Measurements from ENCODE around the gene NPS. TPM values are rescaled to one million over a fixed set of nuclear protein-coding genes. Genes with fewer than 3 reads are reported as not detected.

NPS gene
- total RNA-seq, 2 donors from 2014 or later: not detected

DNA sequence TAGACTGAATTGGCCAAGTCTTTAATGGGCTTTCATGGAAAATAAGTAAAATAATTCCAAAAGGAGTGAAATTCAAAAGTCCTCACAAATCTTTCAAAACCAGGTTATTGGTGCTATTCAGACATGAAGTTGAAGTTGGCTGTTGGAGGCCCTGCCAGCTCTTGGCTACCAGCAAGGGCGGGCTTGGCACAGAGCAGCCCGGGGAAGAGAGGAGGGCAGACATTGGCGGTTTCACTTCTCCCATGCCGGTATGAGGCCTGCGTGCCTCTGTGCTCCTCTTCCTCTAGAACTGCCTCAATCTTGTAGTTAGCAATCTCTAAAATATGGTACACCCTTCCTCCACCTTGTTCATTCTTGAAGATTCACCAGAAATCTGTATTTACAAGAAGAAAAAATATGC is 16.4 kb upstream of the NPS start:
- no peak for DNase-seq (ENCODE audit: low spot score)
- H3K27ac ChIP-seq: no peak overlapping the region
- no peaks in the 10 kb centered on the region for H3K9me3 ChIP-seq
- no peak overlapping the region for H3K4me3 ChIP-seq
- no peaks in the 10 kb centered on the region for H3K36me3 ChIP-seq
- no peaks in the 10 kb centered on the region for H3K27me3 ChIP-seq
- TF ChIP-seq, protein P1, sequence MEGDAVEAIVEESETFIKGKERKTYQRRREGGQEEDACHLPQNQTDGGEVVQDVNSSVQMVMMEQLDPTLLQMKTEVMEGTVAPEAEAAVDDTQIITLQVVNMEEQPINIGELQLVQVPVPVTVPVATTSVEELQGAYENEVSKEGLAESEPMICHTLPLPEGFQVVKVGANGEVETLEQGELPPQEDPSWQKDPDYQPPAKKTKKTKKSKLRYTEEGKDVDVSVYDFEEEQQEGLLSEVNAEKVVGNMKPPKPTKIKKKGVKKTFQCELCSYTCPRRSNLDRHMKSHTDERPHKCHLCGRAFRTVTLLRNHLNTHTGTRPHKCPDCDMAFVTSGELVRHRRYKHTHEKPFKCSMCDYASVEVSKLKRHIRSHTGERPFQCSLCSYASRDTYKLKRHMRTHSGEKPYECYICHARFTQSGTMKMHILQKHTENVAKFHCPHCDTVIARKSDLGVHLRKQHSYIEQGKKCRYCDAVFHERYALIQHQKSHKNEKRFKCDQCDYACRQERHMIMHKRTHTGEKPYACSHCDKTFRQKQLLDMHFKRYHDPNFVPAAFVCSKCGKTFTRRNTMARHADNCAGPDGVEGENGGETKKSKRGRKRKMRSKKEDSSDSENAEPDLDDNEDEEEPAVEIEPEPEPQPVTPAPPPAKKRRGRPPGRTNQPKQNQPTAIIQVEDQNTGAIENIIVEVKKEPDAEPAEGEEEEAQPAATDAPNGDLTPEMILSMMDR (IDR thresholded peaks at IDR 0.05): no peak
- H3K4me1 ChIP-seq: peaks cover 0 to 2% of the 10 kb centered on the region in 2 donors

- Histone ChIP-seq H3K9me3 (no peaks in the 10 kb centered on the region), H3K4me3 (no peak overlapping the region), H3K27me3 (no peaks in the 10 kb centered on the region), H3K4me1 (no peaks in the 10 kb centered on the region), H3K27ac (no peak overlapping the region), H3K36me3 (no peaks in the 10 kb centered on the region)
- no peak for DNase-seq (ENCODE audit: low spot score)
- TF ChIP-seq, protein P1 (IDR thresholded peaks at IDR 0.05): no peak
Observed at GRCh38 chr10:127534074-127534473, 15.0 kb upstream of the NPS start.

DNA sequence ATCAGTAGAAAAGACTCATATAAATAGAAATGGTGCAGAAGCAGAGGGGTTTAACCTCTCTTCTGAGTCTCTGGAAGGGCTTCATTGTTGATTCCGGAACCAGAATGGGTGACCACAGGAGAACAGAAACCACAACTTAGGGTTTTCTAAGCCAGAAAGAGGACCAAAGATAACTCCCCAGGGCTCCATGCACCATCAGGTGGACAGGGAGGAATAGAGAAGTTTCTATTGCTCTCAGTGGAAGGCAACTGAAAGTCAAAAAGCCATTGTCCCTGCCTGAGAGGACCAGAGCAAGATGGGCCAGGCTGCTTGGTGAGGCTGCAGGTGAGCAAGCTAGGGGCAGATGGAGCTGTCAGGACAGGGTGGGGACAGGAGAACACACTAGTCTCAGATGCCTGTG is 14.6 kb upstream of the NPS start:
- Histone ChIP-seq H3K36me3 (no peaks in the 10 kb centered on the region), H3K27ac (no peak overlapping the region), H3K4me3 (no peak overlapping the region), H3K4me1 (no peaks in the 10 kb centered on the region), H3K9me3 (no peaks in the 10 kb centered on the region), H3K27me3 (no peaks in the 10 kb centered on the region)
- no peak for DNase-seq (ENCODE audit: low spot score)
- TF ChIP-seq, protein P1 (IDR thresholded peaks at IDR 0.05): no peak

DNA sequence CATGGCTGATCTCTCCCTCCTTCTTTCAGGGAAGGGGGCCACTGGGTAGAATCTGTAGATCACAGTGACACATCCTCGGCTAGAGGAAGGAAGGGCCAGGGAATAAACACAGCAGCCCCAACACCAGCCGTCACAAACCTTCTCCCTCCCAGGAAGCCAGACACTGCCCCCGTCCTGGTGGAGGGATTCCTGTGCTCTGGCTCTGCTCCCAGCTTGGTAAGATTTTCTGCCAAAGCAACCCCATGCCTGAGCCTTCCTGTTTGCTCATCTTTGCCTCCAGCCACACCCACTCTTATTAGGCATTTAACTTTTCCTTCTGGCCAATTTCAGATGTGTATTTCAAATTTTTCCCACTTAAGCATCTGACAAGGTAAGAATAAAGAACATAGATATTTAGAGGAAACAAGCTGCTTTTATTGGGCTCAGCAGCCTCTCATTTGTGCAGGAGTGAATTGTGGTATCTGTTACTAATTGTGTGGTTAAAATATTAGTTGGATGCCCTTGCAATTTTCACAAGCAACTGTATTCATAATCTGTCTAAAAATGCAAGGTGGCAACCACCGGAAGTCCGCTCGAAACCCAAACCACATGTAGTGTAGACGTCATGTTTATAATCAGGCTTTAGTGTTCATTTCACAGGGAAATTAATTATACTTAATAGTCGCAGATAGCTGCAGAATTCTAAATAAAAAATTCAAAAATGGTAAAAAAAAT is 13.2 kb upstream of the NPS start:
- DNase-seq (ENCODE audit: low spot score): no peak
- H3K4me3 ChIP-seq: no peak overlapping the region
- no peaks in the 10 kb centered on the region for H3K9me3 ChIP-seq
- no peaks in the 10 kb centered on the region for H3K36me3 ChIP-seq
- no peaks in the 10 kb centered on the region for H3K27me3 ChIP-seq
- no peak overlapping the region for H3K27ac ChIP-seq
- H3K4me1 ChIP-seq: no peaks in the 10 kb centered on the region
- TF ChIP-seq, protein P1 (IDR thresholded peaks at IDR 0.05): no peak

DNA sequence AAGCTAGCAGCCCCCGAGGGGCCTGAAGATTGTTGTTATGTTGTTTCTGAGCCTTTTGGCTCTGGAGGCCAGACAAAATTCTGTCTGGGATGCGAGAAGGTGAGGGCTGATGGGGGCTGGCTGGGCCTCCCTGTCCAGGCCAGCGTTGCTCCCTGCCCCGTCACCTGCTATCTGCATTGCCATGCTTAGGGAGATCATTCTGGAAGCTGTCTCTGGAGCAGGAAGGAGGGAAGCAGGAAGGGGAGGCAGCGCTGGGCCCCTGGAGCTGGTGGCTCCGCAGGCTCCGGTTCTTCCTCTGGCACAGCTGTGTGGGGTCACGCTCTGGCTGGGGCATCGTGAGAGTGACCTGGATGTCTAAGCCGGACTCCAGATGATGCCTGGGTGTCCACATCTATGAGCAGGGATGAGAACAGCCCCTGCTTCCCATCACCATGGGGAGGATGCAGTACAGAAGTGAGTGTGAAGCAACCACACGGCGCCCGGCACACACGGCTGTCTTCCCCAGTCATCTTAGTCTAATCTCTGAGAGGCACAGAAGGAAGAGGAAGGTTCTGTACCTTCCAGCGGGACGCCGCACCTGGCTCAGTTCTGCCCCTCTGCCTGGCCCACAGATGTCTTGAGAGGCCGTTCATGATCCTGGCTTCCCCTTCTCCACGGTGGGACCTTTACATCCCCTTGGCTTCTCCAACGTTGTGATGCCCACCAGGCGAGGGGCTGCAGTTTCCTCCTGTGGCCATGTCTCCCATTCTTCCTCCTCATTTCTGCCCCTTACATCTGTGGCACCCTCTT is 11.9 kb upstream of the NPS start:
- Histone ChIP-seq H3K4me3 (no peak overlapping the region), H3K27ac (no peak overlapping the region), H3K27me3 (no peaks in the 10 kb centered on the region), H3K4me1 (no peaks in the 10 kb centered on the region), H3K9me3 (no peaks in the 10 kb centered on the region), H3K36me3 (no peaks in the 10 kb centered on the region)
- TF ChIP-seq, protein P1 (IDR thresholded peaks at IDR 0.05): no peak
- DNase-seq (ENCODE audit: low spot score): no peak
